HG02970 (cell line): Measurements from ENCODE around the gene LRMDA.

Experiments
- ATAC-seq: cut with Tn5 transposase; IDR thresholded peaks from one replicate; pipeline ENCODE4 v1.9.1; 2021; ENCODE audit warnings: mild to moderate bottlenecking, moderate library complexity, moderate number of reproducible peaks; ENCODE audit not compliant: unreplicated experiment, low FRiP score

The LRMDA gene

DNA sequence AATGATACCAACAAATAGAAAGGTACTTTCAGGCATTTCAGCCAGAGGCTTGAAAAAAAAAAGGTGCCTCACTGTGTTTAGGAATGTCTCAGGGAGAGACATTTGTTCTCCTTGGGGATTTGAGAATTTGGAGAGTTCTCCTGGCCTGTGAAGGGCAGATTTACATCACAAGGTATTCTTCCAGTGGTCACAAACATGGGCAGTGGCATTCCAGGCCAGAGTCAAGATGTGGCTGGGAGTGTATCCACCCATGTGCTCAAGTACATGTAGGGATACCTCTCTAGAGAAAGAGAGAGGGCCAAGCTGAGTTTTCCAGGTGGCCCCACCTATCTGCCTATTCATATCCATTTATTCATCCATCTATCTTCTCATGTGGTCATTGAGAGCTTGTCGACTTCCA lies 253.8 kb downstream of the LRMDA start:
- no peak for ATAC-seq

DNA sequence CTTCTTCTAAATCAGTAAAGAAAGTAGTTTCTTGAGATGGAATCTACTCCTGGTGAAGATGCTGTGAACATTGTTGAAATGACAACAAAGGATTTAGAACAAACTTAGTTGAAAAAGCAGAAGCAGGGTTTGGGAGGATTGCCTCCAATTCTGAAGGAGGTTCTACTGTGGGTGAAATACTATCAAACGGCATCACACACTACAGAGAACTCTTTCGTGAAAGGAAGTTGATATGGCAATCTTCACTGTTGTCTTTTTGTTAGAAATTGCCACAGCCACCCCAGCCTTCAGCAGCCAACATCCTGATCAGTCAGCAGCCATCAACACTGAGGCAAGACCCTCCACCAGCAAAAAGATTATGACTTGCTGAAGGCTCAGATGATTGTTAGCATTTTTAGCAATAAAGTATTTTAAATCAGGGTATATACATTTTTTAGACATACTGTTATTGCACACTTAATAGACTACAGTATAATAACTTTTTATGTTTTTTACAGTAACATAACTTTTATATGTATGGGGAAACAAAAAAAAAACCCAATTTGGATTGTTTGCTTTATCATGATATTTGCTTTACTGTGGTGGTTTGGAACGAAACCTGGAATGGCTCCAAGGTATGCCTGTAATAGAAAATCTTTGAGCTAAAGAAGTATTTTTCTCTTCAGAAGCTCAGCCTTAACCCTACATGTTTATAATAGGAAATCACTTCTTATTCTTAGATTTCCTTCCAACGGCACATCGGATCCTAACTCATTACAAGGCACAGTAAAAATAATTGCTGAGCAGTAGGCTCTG lies 257.3 kb downstream of the LRMDA start:
- ATAC-seq, result no peak

DNA sequence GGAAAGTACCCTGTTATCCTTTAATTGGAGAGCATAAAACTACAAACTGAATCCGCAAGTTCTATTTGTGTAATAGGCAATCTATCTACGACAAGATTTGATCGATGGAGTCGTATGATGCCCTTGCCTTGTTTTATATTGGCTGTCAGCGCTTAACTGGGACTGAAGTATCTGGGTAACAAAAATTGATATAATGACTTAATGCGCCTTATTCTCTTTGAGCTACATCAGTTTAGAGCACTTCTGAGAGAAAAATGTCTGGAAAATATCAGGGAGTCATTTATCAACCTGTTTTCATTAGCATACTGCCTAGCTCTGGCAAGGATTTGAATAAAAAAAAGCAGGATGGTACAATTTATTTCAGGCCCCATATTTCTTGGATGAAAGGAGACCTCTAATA lies 262.1 kb downstream of the LRMDA start:
- ATAC-seq, result no peak

DNA sequence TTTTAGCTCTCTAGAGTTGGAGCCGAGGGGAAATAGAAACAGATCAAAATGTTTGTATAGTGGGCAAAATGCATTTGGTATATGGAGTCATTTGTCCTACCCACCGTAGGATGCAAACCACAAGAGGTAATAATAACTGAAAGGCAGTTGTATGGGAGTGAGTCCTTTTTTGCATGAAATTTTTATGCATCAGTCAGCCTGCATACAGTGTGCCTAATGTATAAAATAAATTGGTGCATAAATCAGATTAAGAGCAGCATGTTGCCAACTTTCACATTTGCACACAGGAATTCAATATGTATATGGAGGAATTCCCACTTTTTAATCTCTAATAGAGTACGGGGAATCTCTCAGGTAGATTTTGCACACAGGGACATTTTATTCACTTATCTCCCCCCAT lies 262.8 kb downstream of the LRMDA start:
- no peak for ATAC-seq

DNA sequence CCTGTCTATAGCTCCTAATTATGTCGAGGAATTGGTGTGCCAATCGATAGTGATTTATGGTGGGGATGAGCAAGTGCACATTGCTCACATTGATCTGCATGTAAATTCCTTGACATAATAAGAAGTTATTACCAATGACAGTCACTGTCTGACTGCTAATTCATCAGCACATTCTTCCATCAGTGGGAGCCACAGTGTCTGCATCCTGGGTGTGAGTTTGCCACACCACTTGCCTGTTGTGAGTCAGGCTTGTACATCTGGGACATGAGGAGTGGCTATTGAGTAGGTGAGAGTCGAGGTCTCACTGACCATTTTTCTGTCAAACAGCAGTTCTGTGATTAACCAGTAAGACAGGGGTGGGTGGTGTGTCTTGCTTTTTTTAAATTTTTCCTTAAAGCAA lies 263.4 kb downstream of the LRMDA start:
- ATAC-seq, result no peak

DNA sequence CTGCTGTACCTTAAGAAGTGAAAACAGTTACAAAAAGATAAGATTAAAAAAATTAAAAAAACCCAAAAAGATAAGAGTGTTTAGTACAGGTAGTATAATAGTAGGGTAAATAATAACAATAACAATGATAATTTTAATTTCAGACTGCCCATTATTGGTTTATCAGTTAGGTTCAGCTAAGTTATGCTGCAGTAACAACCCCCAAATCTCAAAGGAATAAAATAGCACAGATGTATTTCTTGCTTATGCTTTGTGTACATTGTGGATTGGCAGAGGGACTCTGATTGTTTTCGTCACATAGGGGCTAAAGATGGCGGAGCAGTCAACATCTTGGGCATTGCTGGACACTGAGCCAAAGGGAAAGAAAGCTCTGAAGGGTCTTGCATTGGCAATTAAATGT lies 264.6 kb downstream of the LRMDA start:
- ATAC-seq, result no peak

DNA sequence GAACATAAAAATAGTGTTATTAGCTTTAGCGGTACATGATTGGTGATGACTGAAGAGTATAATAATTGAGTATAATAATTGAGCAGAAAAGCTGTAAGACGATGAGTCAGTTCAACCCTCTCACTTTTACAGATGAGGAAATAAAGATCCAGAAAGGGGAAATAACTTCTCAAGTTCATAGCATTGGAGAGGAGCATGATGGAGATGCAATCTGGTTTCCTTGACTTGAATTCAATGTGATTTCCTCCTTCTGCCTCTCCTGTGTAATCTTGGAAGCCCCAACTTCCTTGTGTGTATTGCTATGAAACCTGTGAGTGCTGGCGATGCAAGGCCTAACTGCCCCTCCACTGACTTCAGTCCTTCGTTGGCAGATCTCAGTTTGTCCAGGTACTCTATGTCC lies 265.1 kb downstream of the LRMDA start:
- ATAC-seq, result no peak

DNA sequence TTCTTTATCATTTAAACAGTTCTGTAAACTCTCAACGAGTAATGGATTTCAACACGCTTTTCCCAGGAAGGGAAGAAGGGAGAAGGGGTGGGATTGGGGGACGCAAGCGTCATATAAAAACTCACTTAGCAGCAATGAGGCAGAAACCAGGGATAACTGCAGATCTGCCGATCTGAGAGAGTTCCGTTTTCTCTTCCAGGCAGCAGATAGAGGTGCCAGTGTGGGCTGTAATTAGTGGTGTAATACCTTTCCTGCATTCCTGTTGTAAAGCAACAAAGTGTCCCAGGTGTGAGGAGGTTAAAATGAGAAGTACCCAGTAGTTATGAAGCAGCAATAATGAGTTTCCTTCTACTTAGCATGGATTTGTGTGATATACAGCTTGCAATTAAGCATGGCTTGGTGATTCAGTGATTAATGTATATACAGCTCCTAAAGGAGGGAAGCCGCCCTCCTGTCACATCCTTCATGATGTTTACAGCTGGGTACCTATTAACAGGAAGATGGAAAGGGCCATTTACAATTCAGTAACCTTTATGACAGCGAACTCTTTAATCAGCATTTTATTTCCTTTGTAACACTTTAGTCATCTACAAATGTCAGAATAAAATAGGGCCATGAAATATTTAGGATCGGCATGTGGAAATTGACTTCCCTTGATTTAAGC lies 271.9 kb downstream of the LRMDA start:
- ATAC-seq, result no peak

DNA sequence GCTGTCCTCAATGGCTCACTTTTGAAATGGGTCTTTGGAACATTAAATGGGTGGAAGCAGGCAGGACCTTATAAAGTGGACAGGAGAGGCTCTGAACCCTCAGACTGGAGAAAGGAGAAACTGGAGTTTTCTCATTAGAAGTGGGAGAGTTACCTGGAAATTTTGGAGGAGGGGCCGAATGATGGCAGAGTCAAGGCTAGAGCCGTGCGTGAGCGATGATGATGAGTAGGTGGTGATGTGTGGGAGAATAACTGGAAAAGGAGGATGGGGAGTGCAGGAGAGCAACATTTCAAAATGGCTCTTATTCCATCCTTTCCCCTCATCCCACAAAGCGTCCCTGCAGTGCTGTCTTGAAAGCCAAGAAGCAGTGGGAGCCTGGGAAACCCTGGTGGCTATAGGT lies 274.0 kb downstream of the LRMDA start:
- no peak for ATAC-seq

DNA sequence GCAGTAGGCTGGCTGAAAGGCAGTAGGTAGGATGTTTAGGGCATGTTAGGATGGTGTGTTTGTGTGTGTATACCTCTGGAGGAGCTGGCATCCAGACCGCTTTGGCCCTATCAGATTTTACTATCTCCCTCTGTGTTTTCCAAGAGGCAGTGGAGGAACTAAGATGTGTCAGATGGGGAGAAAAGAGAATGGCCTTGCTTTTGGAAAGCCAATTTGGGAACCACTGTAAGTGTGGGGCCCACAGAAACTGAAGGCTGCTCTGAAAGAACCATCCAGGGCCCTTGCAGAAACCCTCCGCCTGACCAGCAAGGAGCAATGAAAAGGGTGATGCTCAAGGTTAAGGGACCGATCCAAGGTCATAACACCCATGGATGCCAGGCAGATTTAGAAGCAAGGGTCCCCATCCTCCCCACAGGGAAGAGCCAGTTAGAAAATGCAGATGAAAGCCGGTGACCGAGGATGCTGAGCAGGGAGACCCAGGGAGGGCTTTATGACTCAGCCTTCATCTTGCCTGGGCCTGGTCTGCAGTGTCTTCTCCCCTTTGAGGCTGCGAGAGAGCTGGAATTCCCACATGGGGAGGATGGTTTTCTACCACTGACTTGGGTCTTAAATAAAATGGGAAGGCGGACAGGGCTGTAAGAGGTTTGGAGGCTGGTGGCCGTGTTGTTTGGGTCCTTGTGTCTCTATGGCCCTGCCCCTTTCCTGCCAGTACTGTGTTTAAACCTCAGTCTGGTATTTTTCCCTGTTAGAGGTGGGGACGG lies 275.8 kb downstream of the LRMDA start:
- ATAC-seq, result no peak

DNA sequence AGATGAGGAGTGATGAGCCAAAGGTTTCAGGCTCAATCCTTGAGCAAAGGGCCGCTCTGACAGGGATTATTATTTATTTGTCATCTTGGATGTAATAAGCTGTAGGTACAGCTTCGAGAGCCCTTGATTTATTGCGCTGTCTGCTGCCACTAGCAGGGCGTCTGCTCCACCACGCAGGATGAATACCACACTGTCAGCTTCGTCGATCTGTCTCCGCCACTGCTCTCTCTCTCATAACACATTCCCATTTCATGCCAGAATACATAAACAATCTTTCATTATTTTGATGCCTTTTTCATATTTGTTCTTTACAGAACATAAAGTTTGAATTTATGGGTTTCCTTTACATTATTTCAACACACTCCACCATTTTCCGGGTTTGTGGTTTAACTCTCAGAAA lies 276.6 kb downstream of the LRMDA start:
- no peak for ATAC-seq

DNA sequence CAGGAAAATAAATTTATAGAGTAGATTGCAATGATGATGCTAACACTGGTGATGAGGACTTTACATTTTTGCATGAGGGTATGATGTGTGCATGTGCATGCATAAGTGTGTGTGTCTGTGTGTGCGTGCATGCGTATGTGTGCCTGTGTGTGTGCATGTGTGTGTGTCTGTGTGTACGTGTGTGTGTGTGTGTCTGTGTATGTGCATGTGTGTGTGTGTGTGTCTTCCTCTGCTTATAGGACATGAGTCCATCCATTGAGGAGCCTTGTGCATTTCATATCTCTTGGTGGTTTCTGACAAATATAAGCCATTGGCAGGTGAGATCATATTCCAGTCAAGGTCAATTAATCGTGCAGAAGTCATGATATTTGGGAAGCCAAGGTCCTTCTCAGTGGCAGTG lies 277.8 kb downstream of the LRMDA start:
- no peak for ATAC-seq

DNA sequence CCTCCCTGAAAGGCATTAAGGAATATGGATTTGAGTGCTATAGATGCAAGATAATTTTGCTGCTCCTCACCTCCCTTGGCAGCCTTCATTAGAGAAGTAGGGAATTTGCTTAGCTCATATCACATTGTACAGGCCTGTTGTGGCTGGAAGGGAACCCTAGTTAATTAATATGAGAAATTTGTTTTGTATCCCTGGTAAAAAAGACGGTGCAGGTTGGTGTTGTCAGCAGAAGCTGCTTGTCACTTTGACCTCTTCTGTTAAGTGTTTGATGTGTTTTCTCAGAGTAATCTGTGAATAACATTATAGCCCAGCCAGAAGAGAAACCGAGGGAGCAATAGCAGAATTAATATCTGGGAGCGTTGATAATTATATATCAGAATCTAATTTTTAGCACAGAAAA lies 278.4 kb downstream of the LRMDA start:
- ATAC-seq, result no peak

DNA sequence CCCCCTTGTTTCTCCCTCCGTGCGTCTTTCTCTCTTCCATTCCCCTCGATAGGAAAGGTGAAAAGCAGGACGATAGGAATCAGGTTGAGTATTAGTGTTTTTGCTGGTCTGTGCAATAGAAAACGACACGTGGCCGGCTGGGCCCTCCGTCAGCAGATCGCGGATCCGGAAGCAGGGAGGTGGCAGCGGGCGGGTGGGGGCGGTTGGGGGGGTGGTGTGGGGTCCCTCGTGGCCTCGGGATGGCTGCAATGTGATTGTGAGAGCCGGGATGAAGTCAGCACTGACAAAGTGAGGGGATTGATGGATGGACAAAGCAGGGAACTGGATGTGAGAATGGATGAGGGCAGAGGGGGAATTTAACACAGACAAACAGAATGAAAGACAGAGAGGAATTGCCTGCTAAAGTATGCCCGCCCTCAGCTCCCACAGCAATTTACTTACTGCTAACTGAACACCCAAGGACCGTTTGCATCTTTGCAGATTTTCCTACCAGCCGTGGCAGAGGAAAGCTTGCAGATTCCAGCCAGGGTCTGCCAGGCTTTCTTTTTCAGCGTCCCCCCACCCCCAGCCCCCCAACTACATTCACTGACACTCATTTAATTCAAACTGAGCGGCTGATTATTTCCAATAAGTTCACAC lies 280.9 kb downstream of the LRMDA start:
- no peak for ATAC-seq

DNA sequence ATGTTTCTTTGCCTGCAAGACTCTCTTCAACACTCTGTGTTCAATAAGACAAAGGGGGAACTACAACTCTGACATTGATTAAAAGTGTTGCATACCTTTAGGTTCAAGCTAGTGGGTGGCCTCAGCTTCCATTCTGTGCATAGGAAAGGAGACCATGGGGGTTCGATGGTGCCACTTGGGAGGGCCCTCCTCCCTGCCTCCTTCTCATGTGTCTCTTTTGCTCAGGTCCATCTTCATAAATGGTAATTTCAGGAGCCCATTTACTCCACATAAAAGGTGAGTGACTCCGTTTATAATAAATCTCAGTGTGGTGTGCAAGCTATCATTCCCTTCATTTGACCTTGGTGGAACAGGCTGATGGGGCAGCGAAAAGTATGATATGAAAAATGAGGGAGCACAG lies 285.1 kb downstream of the LRMDA start:
- ATAC-seq, result no peak

DNA sequence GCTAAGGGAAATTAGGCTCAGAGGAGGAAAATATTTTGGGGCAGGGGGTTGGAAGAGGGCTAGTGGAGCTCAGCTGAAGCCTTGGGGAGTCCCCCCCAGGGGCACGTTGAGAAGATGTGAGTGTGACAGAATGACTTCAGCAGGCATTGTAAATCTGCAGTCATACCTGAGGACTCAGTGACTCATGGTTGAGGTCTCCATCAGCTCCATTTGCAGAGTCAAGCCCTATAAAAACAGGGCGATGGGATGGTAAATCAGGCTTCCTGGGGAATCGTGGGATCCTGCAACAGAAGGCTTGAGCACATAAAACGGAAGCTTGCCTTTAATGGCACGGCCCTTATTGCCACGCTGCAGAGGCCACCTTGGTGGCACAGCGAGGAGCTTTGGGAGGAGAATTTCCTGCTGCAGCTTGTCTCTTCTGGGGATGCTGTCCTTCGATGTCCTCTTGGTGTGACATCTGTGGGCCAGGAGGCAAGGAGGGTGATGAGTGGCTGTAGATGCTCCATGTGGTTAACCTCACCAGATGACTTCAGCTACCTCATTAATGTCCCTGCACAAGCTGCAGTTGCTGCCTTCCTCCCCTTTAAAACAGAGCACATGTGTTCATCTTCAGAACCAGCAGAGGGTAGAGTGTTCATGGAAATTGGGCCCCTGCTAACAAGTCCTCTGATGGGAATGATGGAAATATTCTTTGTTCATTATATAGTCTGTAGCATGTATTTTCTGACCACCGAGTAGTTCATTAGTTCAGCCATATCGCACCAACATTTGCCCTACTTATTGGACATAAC lies 285.9 kb downstream of the LRMDA start:
- ATAC-seq, result no peak

DNA sequence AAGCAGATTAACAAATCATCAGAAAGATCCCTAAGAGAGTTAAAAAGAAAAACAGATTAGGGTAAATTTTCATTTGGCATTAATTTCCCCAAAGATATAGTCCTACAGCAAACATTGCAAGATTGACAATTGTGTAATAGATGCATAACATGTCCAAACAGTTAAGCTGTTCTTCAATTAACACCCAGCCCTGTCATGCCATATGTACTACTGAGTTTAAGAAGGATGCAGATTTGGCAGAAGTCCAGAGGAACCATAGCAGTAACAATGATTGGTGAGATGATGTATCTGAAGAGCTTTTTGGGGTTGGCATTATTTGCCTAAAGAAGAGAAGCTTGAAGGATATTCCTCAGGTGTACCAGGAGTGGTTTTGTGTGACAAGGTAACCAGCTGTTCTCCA lies 287.6 kb downstream of the LRMDA start:
- no peak for ATAC-seq

DNA sequence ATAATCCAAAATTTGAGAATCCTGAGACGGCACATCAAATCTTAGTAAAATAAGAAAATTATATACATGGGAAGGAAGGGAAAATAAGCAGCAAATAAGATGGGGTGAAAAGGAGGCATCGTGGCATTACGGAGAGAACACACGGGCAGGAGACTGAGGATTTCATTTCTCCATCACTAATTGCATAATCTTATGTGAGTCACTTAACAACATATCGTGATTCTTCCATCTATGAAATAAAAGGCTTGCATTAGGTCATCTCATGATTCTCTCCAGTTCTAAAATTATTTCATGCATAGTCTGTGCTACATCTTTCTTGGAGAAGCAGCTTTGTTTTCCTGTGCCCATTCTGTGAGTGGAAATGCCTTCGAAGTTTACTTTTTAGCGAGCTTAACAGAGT lies 288.7 kb downstream of the LRMDA start:
- no peak for ATAC-seq

DNA sequence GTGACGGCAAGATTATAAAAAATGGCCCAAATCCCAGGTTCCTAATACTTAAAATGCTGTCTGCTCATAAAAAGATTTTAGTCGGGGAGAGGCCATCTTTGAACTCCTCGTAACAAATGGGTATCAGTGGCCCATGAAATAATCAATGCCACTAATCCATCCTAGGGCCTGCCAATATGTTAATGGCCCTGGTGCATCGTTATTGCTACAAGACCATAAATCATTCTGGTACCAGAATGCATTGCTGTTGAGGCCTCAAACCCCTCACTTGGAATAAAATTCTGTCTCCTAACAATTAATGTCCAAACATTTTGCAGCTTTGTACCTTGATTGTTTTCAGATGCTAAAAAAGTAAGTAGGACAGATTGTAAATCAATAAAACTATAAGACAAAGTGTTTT lies 290.6 kb downstream of the LRMDA start:
- no peak for ATAC-seq

DNA sequence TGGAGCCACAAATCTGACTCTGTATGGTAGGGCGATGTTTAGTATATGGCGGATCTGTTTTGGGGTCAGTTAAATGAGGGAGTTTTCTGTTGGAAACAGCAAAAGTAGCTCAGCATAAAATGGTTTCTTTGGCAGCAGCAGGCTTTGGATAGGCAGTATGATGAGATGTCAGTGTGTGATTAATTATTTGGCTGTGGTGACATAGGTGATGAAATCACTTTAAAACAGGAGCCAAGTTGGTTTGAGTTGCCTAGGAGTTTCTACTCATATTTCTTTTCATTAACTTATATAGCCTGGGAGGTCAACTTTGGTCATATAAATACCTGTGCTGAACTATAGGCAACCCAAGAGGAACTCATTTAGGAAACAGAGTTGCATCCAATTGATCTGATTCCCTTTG lies 291.2 kb downstream of the LRMDA start:
- ATAC-seq, result no peak
